CD14-positive monocyte (primary cell): ENCODE data around the gene HES7. TPM values are rescaled to one million over a fixed set of nuclear protein-coding genes. Genes with fewer than 3 reads are reported as not detected.

Experiments used
- DNase-seq, 3 donors: peaks; one replicate each; pipeline ENCODE4 v3.0.0-alpha.2; 2011 to 2022
- H2AFZ ChIP-seq: 2 replicates; pipeline ENCODE4 v1.6.0; 2012; ENCODE audit warnings: mild to moderate bottlenecking, low read depth, low read length, inconsistent platforms; ENCODE audit not compliant: insufficient read depth, poor library complexity, severe bottlenecking
- H3K27ac ChIP-seq, 2 donors: 1 replicate in 1 of 2; 2 replicates in 1 of 2; pipeline ENCODE4 v1.5.1; 2012 to 2013; ENCODE audit warnings: low read length in 2 of 2, control low read depth in 1 of 2, inconsistent platforms in 1 of 2, low read depth in 1 of 2, mild to moderate bottlenecking in 1 of 2
- H3K27me3 ChIP-seq, 2 donors: one replicate each; pipeline versions ENCODE4 v1.6.0 to v1.6.1; 2011 to 2013; ENCODE audit warnings: low read length in 2 of 2; ENCODE audit not compliant: control insufficient read depth in 2 of 2, insufficient read depth in 2 of 2
- H3K36me3 ChIP-seq, 2 donors: replicated peaks in 1 of 2; 1 replicate in 1 of 2; 2 replicates in 1 of 2; pipeline versions ENCODE4 v1.5.1 to v1.6.1; 2012 to 2013; ENCODE audit warnings: low read length in 2 of 2, control low read depth in 1 of 2, inconsistent platforms in 1 of 2, mild to moderate bottlenecking in 1 of 2; ENCODE audit not compliant: insufficient read depth in 2 of 2, control insufficient read depth in 1 of 2
- H3K4me1 ChIP-seq, 2 donors: 1 replicate in 1 of 2; 2 replicates in 1 of 2; pipeline versions ENCODE4 v1.5.1 to v1.6.1; 2012 to 2013; ENCODE audit warnings: low read length in 2 of 2, control low read depth in 1 of 2, inconsistent platforms in 1 of 2, mild to moderate bottlenecking in 1 of 2, moderate library complexity in 1 of 2; ENCODE audit not compliant: insufficient read depth in 2 of 2, control insufficient read depth in 1 of 2
- H3K4me2 ChIP-seq: replicated peaks from 2 replicates; pipeline ENCODE3; 2012; ENCODE audit warnings: low read length, moderate library complexity, mild to moderate bottlenecking; ENCODE audit not compliant: poor library complexity, severe bottlenecking; ENCODE audit errors: extremely low read depth
- H3K4me3 ChIP-seq, 3 experiments: fragments of 200-600 bp in 1 of 3; sonication (generic) in 1 of 3; replicated peaks in 1 of 3; 1 replicate in 2 of 3; 2 replicates in 1 of 3; pipeline ENCODE4 v1.5.1; 2011 to 2013; ENCODE audit warnings: low read length in 3 of 3, mild to moderate bottlenecking in 3 of 3, control low read depth in 2 of 3, low read depth in 2 of 3, inconsistent platforms in 1 of 3, moderate library complexity in 1 of 3
- H3K79me2 ChIP-seq: 2 replicates; pipeline ENCODE4 v1.6.0; 2012; ENCODE audit warnings: mild to moderate bottlenecking, control low read depth, inconsistent platforms, low read length, moderate library complexity; ENCODE audit not compliant: insufficient read depth
- H3K9ac ChIP-seq: 2 replicates; pipeline ENCODE4 v1.6.0; 2017; ENCODE audit warnings: low read length, mild to moderate bottlenecking; ENCODE audit not compliant: insufficient read depth, poor library complexity, severe bottlenecking
- H3K9me3 ChIP-seq, 2 donors: replicated peaks in 1 of 2; 1 replicate in 1 of 2; 2 replicates in 1 of 2; pipeline versions ENCODE4 v1.5.1 to v1.6.1; 2012 to 2013; ENCODE audit warnings: low read length in 2 of 2, control low read depth in 1 of 2; ENCODE audit not compliant: control insufficient read depth in 1 of 2, insufficient read depth in 1 of 2
- H4K20me1 ChIP-seq: 2 replicates; pipeline ENCODE4 v1.6.0; 2012; ENCODE audit warnings: mild to moderate bottlenecking, low read length, control low read depth, moderate library complexity; ENCODE audit not compliant: insufficient read depth
- H3K27ac Mint-ChIP-seq, 7 donors: one replicate each; pipeline ENCODE4 v1.8.0; 2020; ENCODE audit warnings: mild to moderate bottlenecking in 7 of 7, mixed read lengths in 7 of 7, moderate library complexity in 6 of 7, inconsistent platforms in 2 of 7
- H3K27me3 Mint-ChIP-seq, 3 donors: one replicate each; pipeline ENCODE4 v1.8.0; 2021 to 2022; ENCODE audit warnings: low read depth in 3 of 3, mild to moderate bottlenecking in 3 of 3, mixed read lengths in 3 of 3, moderate library complexity in 3 of 3, inconsistent platforms in 1 of 3
- H3K36me3 Mint-ChIP-seq, 2 donors: one replicate each; pipeline ENCODE4 v1.8.0; 2020; ENCODE audit warnings: mixed read lengths in 2 of 2, inconsistent platforms in 1 of 2, mild to moderate bottlenecking in 1 of 2
- H3K4me1 Mint-ChIP-seq: one replicate; pipeline ENCODE4 v1.8.0; 2020; ENCODE audit warnings: mild to moderate bottlenecking, mixed read lengths
- H3K4me3 Mint-ChIP-seq, 2 donors: one replicate each; pipeline ENCODE4 v1.8.0; 2020; ENCODE audit warnings: mild to moderate bottlenecking in 2 of 2, mixed read lengths in 2 of 2, moderate library complexity in 1 of 2
- H3K9me3 Mint-ChIP-seq, 7 donors: one replicate each; pipeline ENCODE4 v1.8.0; 2020 to 2022; ENCODE audit warnings: mixed read lengths in 7 of 7, mild to moderate bottlenecking in 6 of 7, moderate library complexity in 6 of 7, inconsistent platforms in 2 of 7
- CTCF ChIP-seq: fragments of 200-600 bp; IDR thresholded peaks from one replicate; pipeline ENCODE4 v1.8.0; 2022; ENCODE audit warnings: antibody characterized with exemption, mild to moderate bottlenecking
- WGBS: methylation state at CpG from one replicate; pipeline ENCODE4 v1.1.5; 2013; ENCODE audit warnings: missing lambda C conversion rate; ENCODE audit not compliant: insufficient coverage; 5-methylcytosine and 5-hydroxymethylcytosine counted together
- intact Hi-C, 2 donors: fragments of 100-400 bp; cut with micrococcal nuclease; formaldehyde crosslinking; loops; one replicate each; pipeline versions ENCODE4 v1.15.0 to v1.15.1; 2023
- polyA plus RNA-seq, 3 donors: library from polyadenylated mRNA; depleted of rRNA in 1 of 3; unstranded in 2 of 3; stranded (reverse) in 1 of 3; fragments of 300-500 nt in 2 of 3; fragments of >200 nt in 1 of 3; fragmentation: Illumina TruSeq in 2 of 3; gene quantifications; 1 replicate in 2 of 3; 2 replicates in 1 of 3; pipeline ENCODE4 v1.2.3, GENCODE V29; 2012 to 2021

HES7 gene
- polyA plus RNA-seq, 3 donors = not detected

- H3K9ac ChIP-seq = peak overlapping the region; percentile 89
- Mint-ChIP-seq H3K4me1 (peaks cover 39% of the 10 kb centered on the region), H3K4me3 (peak overlapping the region in 1 of 2 donors; percentile 88), H3K27me3 (peaks cover 0 to 12% (median 0%) of the 10 kb centered on the region in 3 donors), H3K27ac (no peak overlapping the region), H3K36me3 (peaks cover 29 to 33% of the 10 kb centered on the region in 2 donors), H3K9me3 (peaks cover 0 to 4% (median 0%) of the 10 kb centered on the region in 7 donors)
- intact Hi-C loops = loop anchor here in 1 of 2 donors (5.0 to 10.0 kb wide), 2 partner anchors 33 to 319 kb away; partner anchors contain the start of gene KDM6B
- H4K20me1 ChIP-seq = peaks cover 60% of the 10 kb centered on the region
- H3K4me1 ChIP-seq = peaks cover 63 to 84% of the 10 kb centered on the region in 2 donors
- peak overlapping the region; percentile 97 for H3K4me2 ChIP-seq
- peak; percentile 93 to 97 (median 94) for DNase-seq
- no peaks in the 10 kb centered on the region for H3K27me3 ChIP-seq
- peaks cover 12 to 17% of the 10 kb centered on the region in 2 donors for H3K36me3 ChIP-seq
- 0% methylated on average over 16 of the region's 22 CpGs for WGBS
- H3K27ac ChIP-seq = peak overlapping the region; percentile 83 to 99
- H3K79me2 ChIP-seq = peaks cover 26% of the 10 kb centered on the region
- H3K4me3 ChIP-seq = peak overlapping the region; percentile 65 to 100 (median 88)
- TF ChIP-seq CTCF = no peak
- no peak overlapping the region for H2AFZ ChIP-seq
- H3K9me3 ChIP-seq = no peaks in the 10 kb centered on the region
Measured at GRCh38 chr17:8153957-8154607, 30.2 kb upstream of the HES7 start.

- WGBS = 32% methylated on average over 8 of the region's 13 CpGs
- H3K27ac ChIP-seq = peak overlapping the region; percentile 83 to 99
- H3K9me3 Mint-ChIP-seq = peaks cover 0 to 4% (median 0%) of the 10 kb centered on the region in 7 donors
- H3K4me1 ChIP-seq = peaks cover 61 to 79% of the 10 kb centered on the region in 2 donors
- peak overlapping the region in 1 of 2 donors; percentile 82 for H3K4me3 Mint-ChIP-seq
- peaks cover 17 to 22% of the 10 kb centered on the region in 2 donors for H3K36me3 ChIP-seq
- H3K4me1 Mint-ChIP-seq = peaks cover 34% of the 10 kb centered on the region
- H3K27me3 ChIP-seq = no peaks in the 10 kb centered on the region
- peaks cover 65% of the 10 kb centered on the region for H4K20me1 ChIP-seq
- peak overlapping the region in 1 of 3 experiments; percentile 100 for H3K4me3 ChIP-seq
- peaks cover 0 to 12% (median 0%) of the 10 kb centered on the region in 3 donors for H3K27me3 Mint-ChIP-seq
- no peak for TF ChIP-seq CTCF
- peak; percentile 73 to 88 (median 78) for DNase-seq
- H3K9me3 ChIP-seq = no peaks in the 10 kb centered on the region
- intact Hi-C loops = loop anchor here in 1 of 2 donors (5.0 to 10.0 kb wide), 2 partner anchors 34 to 319 kb away; partner anchors contain the start of gene KDM6B
- H3K36me3 Mint-ChIP-seq = peaks cover 34 to 36% of the 10 kb centered on the region in 2 donors
- H3K9ac ChIP-seq = peak overlapping the region; percentile 89
- peaks cover 26% of the 10 kb centered on the region for H3K79me2 ChIP-seq
- no peak overlapping the region for H3K27ac Mint-ChIP-seq
- H2AFZ ChIP-seq = no peak overlapping the region
- H3K4me2 ChIP-seq = peak overlapping the region; percentile 97
Measured at GRCh38 chr17:8153525-8153956, 29.6 kb upstream of the HES7 start.
